ENCODE measurements around the gene SYK. TPM values are rescaled to one million over a fixed set of nuclear protein-coding genes. Genes with fewer than 3 reads are reported as not detected.

The SYK gene
- total RNA-seq, 1 donor from 2014 or later: 0.18 TPM

DNA sequence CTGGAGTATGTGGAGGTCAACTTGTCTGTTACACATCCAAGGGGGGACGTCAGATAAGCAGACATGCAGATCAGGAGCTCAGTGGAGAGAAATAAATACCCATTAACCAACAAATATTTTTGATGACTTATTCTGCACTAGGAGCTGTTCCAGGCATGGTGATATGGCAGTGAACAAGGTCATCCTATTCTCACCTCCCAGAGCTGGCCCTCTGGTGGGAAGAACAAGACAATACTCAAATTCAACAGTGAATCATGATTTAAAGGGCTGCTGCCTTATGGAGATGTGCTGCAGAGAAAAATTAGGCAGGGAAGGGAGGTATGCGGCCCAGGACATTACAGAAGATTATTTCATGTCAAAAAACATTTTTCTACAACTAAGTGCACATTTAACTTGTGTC is 36.5 kb downstream of the SYK start:
- Mint-ChIP-seq H3K4me3 (no peak overlapping the region), H3K4me1 (ENCODE audit: low read depth) (no peaks in the 10 kb centered on the region), H3K36me3 (ENCODE audit: low read depth) (no peaks in the 10 kb centered on the region), H3K27ac (no peak overlapping the region), H3K27me3 (ENCODE audit: insufficient read depth) (peaks cover 5% of the 10 kb centered on the region), H3K9me3 (no peaks in the 10 kb centered on the region)
- no peak for DNase-seq (ENCODE audit: low spot score)
- intact Hi-C loops (cut with micrococcal nuclease): no loop called here

DNA sequence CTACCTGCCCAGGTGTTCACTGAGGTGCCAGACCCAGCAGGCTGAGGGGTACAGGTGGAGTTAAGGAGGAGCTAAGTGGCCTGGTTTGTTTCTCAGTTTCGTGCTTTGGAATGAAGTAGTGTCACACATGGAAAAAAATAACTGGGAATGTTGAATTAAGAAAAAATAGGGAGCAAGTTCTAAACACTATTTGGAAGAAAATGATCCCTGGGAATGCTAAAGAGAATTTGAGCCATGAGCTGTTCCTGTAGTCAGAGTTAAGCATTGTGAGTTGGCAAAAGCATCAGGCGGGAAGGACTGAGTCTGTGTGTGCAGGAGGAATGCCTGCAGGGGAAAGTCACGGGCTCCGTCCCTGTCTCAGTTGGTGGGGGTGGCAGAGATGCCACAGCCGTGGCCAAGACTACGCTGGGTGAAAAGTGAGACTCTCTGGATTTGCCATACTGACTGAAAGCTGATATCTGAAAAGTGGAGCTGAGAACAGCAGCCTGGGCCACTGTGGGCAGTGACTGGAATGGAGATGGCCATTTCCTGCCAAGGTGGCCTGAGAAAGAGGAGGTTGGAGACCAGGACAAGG is 37.0 kb downstream of the SYK start:
- Mint-ChIP-seq H3K9me3 (no peaks in the 10 kb centered on the region), H3K4me1 (ENCODE audit: low read depth) (no peaks in the 10 kb centered on the region)

DNA sequence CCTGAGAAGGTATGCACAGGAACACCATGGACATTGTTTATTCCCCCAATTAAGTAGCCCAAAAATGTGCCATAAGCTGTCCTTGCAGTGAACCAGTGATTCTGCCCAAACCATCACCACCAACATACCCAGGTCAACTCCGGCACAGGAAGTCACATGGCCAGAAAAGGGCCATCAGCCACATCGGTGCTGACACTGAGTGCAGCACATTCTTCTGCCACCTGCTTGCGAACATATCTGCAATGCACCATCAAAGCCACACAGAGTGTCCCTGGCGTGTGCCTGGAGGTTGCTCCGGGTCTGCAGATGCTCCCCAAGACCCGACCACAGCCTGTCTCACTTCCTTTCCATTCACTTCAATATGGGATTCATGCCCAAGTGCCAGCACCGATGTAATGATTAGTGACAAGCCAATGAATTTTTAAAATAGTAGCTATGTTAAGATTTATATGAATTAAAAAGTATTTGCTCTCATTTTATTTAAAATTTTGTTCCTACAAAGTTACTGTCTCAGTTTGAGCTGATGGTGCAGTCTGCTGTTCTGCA is 37.6 kb downstream of the SYK start:
- no peak for DNase-seq (ENCODE audit: low spot score)
- no peaks in the 10 kb centered on the region for H3K4me1 Mint-ChIP-seq (ENCODE audit: low read depth)
- no peak overlapping the region for H3K4me3 Mint-ChIP-seq
- peaks cover 5% of the 10 kb centered on the region for H3K27me3 Mint-ChIP-seq (ENCODE audit: insufficient read depth)
- intact Hi-C loops (cut with micrococcal nuclease): no loop called here
- no peak overlapping the region for H3K27ac Mint-ChIP-seq
- H3K36me3 Mint-ChIP-seq (ENCODE audit: low read depth): no peaks in the 10 kb centered on the region
- H3K9me3 Mint-ChIP-seq: no peaks in the 10 kb centered on the region

More for the DNA sequence above, 37.0 kb downstream of the SYK start:
- Mint-ChIP-seq H3K36me3 (ENCODE audit: low read depth) (no peaks in the 10 kb centered on the region), H3K27me3 (ENCODE audit: insufficient read depth) (peaks cover 5% of the 10 kb centered on the region), H3K4me3 (no peak overlapping the region), H3K27ac (no peak overlapping the region)
- no peak for DNase-seq (ENCODE audit: low spot score)
- intact Hi-C loops (cut with micrococcal nuclease): no loop called here

DNA sequence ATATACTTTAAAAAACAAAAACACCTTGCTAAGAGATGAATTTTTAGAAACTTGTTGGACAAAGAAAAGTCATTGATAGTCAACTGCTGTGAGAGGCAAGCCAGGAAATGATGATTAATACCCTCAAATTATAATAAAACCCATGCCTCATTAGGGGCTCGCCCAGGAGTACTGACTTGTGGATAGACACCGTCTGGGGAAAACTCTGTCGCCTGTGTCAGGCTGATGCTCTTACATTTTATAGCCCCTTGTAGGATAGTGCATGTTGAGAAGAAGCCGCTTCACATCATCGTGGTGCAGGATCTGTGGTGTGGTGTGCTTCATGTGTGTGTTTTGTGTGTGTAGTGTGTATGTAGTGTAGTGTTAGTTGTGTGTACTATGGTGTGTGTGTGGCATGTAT is 39.1 kb downstream of the SYK start:
- Mint-ChIP-seq H3K9me3 (no peaks in the 10 kb centered on the region), H3K36me3 (ENCODE audit: low read depth) (no peaks in the 10 kb centered on the region), H3K4me1 (ENCODE audit: low read depth) (no peaks in the 10 kb centered on the region), H3K27me3 (ENCODE audit: insufficient read depth) (peaks cover 2% of the 10 kb centered on the region), H3K27ac (no peak overlapping the region), H3K4me3 (no peak overlapping the region)
- intact Hi-C loops (cut with micrococcal nuclease): no loop called here
- DNase-seq (ENCODE audit: low spot score): no peak

DNA sequence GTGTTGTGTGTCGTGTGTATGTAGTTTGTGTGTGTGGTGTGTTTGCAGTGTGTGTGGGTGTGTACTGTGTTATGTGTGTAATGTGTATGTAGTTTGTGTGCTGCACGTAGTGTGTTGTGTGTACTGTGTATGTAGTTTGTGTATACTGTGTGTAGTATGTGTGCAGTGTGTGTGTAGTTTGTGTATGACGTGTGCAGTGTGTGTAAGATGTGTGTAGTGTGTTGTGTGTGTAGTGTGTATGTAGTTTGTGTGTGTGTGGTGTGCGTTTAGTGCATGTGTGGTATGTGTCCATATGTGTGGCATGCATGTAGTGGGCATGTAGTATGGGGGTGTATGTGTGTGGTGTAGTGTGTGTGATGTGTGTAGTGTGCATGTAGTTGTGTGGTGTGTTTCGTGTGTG is 39.6 kb downstream of the SYK start:
- Mint-ChIP-seq H3K27me3 (ENCODE audit: insufficient read depth) (peaks cover 2% of the 10 kb centered on the region), H3K9me3 (no peaks in the 10 kb centered on the region), H3K4me3 (no peak overlapping the region), H3K4me1 (ENCODE audit: low read depth) (no peaks in the 10 kb centered on the region), H3K36me3 (ENCODE audit: low read depth) (no peaks in the 10 kb centered on the region), H3K27ac (no peak overlapping the region)
- no peak for DNase-seq (ENCODE audit: low spot score)
- intact Hi-C loops (cut with micrococcal nuclease): no loop called here

DNA sequence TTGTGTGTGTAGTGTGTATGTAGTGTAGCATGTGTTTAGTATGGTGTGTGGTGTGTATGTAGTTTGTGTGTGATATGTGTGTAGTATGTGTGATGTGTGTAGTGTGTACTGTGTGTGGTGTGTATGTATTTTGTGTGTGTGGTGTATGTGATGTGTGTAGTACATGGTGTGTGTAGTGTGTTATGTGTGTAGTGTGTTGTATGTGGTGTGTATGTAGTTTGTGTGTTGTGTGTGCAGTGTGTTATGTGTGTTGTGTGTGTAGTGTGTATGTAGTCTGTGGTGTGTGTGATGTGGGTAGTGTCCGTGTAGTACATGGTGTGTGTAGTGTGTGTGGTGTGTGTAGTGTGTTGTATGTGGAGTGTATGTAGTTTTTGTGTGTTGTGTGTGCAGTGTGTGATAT is 40.0 kb downstream of the SYK start:
- no peak overlapping the region for H3K4me3 Mint-ChIP-seq
- intact Hi-C loops (cut with micrococcal nuclease): no loop called here
- no peaks in the 10 kb centered on the region for H3K4me1 Mint-ChIP-seq (ENCODE audit: low read depth)
- no peak for DNase-seq (ENCODE audit: low spot score)
- H3K9me3 Mint-ChIP-seq: no peaks in the 10 kb centered on the region
- peaks cover 2% of the 10 kb centered on the region for H3K27me3 Mint-ChIP-seq (ENCODE audit: insufficient read depth)
- H3K27ac Mint-ChIP-seq: no peak overlapping the region
- no peaks in the 10 kb centered on the region for H3K36me3 Mint-ChIP-seq (ENCODE audit: low read depth)

DNA sequence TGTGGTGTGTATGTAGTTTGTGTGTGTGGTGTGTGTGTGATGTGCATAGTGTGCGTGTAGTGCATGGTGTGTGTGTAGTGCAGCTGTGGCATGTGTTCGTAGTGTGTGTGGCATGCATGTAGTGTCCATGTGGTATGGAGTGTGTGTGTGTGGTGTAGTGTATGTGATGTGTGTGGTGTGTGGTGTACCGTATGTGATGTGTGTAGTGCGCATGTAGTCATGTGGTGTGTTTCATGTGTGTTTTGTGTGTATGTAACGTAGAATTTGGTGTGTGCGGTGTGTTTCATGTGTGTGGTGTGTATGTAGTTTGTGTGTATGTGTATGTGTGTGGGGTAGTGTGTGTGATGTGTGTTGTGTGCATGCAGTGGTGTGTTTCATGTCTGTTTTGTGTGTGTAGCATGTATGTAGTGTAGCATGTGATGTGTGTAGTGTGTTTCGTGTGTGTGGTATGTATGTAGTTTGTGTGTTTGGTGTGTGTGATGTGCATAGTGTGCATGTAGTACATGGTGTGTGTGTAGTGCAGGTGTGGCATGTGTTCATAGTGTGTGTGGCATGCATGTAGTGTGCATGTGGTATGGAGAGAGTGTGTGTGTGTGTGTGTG is 40.7 kb downstream of the SYK start:
- Mint-ChIP-seq H3K4me1 (ENCODE audit: low read depth) (no peaks in the 10 kb centered on the region), H3K4me3 (no peak overlapping the region), H3K9me3 (no peaks in the 10 kb centered on the region), H3K27ac (no peak overlapping the region), H3K27me3 (ENCODE audit: insufficient read depth) (peaks cover 1% of the 10 kb centered on the region), H3K36me3 (ENCODE audit: low read depth) (no peaks in the 10 kb centered on the region)
- DNase-seq (ENCODE audit: low spot score): no peak
- intact Hi-C loops (cut with micrococcal nuclease): no loop called here

DNA sequence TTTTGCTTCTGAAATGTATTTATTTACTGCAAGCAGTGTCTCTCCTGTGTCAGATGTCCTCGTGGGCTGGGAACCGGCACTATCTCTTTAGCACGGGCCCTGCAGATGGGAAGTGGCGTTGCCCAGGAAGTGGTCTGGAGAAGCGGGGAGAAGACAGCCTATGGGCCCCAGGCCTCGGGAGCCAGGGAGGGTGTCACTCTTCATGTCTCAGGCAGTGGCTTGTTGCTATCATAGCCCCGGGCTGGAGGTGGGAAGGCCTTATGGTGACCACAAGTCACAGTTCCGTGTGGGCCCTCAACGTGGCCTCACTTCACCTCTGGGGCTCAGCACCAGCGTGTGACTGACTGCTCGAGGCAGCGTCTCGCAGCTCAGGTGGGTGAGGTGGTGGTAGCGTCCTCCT is 41.4 kb downstream of the SYK start:
- no peak for DNase-seq (ENCODE audit: low spot score)
- no peak overlapping the region for H3K4me3 Mint-ChIP-seq
- intact Hi-C loops (cut with micrococcal nuclease): no loop called here
- no peaks in the 10 kb centered on the region for H3K9me3 Mint-ChIP-seq
- no peaks in the 10 kb centered on the region for H3K36me3 Mint-ChIP-seq (ENCODE audit: low read depth)
- no peak overlapping the region for H3K27ac Mint-ChIP-seq
- H3K27me3 Mint-ChIP-seq (ENCODE audit: insufficient read depth): peaks cover 2% of the 10 kb centered on the region
- no peaks in the 10 kb centered on the region for H3K4me1 Mint-ChIP-seq (ENCODE audit: low read depth)

DNA sequence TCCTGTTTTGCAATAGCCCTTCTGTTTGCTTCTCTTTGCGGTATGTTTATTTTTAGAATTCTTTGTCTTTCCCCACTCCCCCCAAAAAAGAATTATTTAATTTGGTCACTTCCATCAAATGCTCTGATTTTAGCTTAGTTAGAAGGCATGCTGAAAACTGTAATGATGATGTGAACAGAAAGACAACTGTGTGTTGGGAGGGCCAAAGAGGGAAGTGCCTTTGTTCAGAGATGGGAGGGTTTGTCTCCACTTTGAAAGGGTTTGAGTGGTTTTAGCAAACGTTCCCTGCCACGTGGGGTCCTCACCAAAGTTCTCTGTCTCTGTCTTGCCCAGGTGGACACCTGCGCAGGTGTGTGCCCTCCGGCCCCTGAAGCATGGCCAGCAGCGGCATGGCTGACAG is 41.9 kb downstream of the SYK start:
- no peak overlapping the region for H3K27ac Mint-ChIP-seq
- intact Hi-C loops (cut with micrococcal nuclease): no loop called here
- H3K4me1 Mint-ChIP-seq (ENCODE audit: low read depth): no peaks in the 10 kb centered on the region
- no peaks in the 10 kb centered on the region for H3K9me3 Mint-ChIP-seq
- H3K36me3 Mint-ChIP-seq (ENCODE audit: low read depth): no peaks in the 10 kb centered on the region
- H3K27me3 Mint-ChIP-seq (ENCODE audit: insufficient read depth): peaks cover 4% of the 10 kb centered on the region
- H3K4me3 Mint-ChIP-seq: no peak overlapping the region
- no peak for DNase-seq (ENCODE audit: low spot score)

DNA sequence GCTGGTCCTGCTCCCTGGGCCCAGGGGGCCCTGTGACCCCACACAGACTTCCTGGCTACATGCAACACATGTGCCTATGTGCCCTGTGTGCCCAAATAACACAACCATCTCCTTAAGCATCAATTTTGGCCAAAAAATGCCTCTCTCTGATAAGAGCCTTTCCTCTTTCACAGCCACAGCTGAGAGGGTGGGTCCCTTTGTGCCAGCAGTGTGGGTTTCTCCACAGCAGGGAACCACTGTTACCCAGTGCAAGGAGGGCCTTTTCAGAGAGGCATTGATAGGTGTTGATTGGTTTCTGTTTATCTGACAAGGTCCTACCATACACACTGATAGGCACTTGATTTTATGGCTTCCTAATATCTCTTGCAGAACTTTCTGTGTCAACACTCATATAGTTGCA is 42.7 kb downstream of the SYK start:
- H3K36me3 Mint-ChIP-seq (ENCODE audit: low read depth): no peaks in the 10 kb centered on the region
- intact Hi-C loops (cut with micrococcal nuclease): no loop called here
- peaks cover 6% of the 10 kb centered on the region for H3K27me3 Mint-ChIP-seq (ENCODE audit: insufficient read depth)
- DNase-seq (ENCODE audit: low spot score): no peak
- H3K4me3 Mint-ChIP-seq: no peak overlapping the region
- no peaks in the 10 kb centered on the region for H3K4me1 Mint-ChIP-seq (ENCODE audit: low read depth)
- no peaks in the 10 kb centered on the region for H3K9me3 Mint-ChIP-seq
- H3K27ac Mint-ChIP-seq: no peak overlapping the region

DNA sequence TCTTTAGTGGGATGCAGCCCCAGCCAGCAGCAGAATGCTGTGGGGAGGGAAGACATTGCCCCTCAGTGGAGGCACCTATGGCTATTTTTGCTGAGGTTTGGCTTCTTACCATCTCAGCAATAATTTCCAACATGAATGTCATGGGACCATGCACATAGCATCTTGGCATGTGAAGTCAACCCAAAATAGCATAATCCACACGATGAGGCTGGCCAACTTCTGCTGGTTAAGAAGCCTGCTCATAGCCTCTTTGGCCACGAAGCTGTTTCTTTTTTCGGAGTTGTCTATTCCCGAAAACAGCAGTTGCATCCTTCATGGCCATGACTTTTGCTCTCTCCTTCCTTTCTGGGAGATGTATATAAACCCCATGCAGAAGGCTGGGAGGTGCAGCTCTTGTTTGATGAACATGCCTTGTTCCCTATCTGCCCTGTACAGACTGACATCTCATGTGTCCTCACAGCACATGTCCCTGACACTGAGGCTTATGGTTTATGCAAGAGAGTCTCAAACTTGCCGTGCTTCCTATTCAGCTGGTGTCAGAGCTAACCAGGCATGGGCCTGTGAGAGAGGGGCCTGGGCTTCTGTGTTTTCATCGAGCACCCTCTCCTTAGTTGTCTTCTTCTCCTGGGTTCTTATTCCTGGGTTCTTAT is 45.3 kb downstream of the SYK start:
- Mint-ChIP-seq H3K4me1 (ENCODE audit: low read depth) (no peaks in the 10 kb centered on the region), H3K27ac (no peak overlapping the region), H3K36me3 (ENCODE audit: low read depth) (no peaks in the 10 kb centered on the region), H3K9me3 (no peaks in the 10 kb centered on the region), H3K27me3 (ENCODE audit: insufficient read depth) (peaks cover 6% of the 10 kb centered on the region), H3K4me3 (no peak overlapping the region)
- intact Hi-C loops (cut with micrococcal nuclease): no loop called here
- no peak for DNase-seq (ENCODE audit: low spot score)

DNA sequence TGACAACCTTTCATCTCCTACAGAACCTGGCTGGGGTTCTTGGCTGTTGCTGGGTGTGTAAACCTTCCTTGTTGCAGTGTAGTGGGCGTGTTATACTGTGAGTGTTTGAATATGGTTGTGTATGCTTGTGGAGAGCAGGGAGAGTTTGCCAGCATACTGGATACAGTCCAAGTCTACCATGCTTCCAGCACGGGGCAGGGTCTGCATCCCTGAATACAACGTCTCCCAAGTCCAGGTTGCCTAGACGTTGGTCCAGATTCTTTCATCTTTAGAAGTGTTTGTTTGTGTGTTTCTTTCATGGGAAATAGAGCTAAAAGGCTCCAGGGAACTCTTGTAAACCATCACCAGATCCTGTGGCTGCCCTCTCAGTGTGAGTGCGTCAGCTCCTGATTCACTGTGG is 46.4 kb downstream of the SYK start:
- no peaks in the 10 kb centered on the region for H3K36me3 Mint-ChIP-seq (ENCODE audit: low read depth)
- no peak overlapping the region for H3K4me3 Mint-ChIP-seq
- no peaks in the 10 kb centered on the region for H3K9me3 Mint-ChIP-seq
- no peak overlapping the region for H3K27ac Mint-ChIP-seq
- DNase-seq (ENCODE audit: low spot score): no peak
- peaks cover 6% of the 10 kb centered on the region for H3K27me3 Mint-ChIP-seq (ENCODE audit: insufficient read depth)
- H3K4me1 Mint-ChIP-seq (ENCODE audit: low read depth): no peaks in the 10 kb centered on the region
- intact Hi-C loops (cut with micrococcal nuclease): no loop called here

DNA sequence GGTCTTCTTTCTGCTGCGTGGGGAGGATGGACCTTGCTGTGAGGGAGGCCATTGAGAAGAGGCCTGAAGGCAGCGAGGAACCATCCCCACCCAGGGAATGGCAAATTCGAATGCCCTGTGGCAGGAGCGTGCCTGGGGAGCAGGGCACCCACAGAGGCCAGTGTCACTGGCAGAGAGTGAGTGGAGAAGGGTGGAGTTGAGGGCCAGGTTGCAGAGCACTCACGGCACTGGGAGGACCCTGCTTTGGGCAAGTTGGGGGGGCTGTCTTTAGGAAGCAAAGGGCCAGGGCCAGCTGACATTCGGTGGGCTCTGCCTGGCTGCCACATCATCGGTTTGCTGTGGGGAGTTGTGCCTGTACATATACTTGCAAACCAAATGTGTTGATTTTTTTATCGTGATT is 47.2 kb downstream of the SYK start:
- intact Hi-C loops (cut with micrococcal nuclease): no loop called here
- Mint-ChIP-seq H3K36me3 (ENCODE audit: low read depth) (no peaks in the 10 kb centered on the region), H3K27me3 (ENCODE audit: insufficient read depth) (peaks cover 6% of the 10 kb centered on the region), H3K27ac (no peak overlapping the region), H3K4me3 (no peak overlapping the region), H3K4me1 (ENCODE audit: low read depth) (no peaks in the 10 kb centered on the region), H3K9me3 (no peaks in the 10 kb centered on the region)
- DNase-seq (ENCODE audit: low spot score): no peak

Data from activated T-helper 1 cell treated with anti-CD3 and anti-CD28 coated beads, Interleukin-12 subunit alpha, Interleukin-12 subunit beta, Interleukin-2, Interleukin-4 antibody, amounts not matched to agents 30 ng/mL and 10 ng/mL and 1 ng/mL, durations not matched to agents 14 hours and 24 hours and 36 hours (primary cell).